GM18907 (cell line): ENCODE results near the gene ACACB.

ENCODE experiments used
- ATAC-seq: cut with Tn5 transposase; IDR thresholded peaks from one replicate; pipeline ENCODE4 v1.9.1; 2021; ENCODE audit warnings: mild to moderate bottlenecking, moderate library complexity; ENCODE audit not compliant: unreplicated experiment

ACACB gene

GRCh38 chr12:109209082-109209481 lies 92.7 kb downstream of the ACACB start:
- ATAC-seq, result no peak

DNA sequence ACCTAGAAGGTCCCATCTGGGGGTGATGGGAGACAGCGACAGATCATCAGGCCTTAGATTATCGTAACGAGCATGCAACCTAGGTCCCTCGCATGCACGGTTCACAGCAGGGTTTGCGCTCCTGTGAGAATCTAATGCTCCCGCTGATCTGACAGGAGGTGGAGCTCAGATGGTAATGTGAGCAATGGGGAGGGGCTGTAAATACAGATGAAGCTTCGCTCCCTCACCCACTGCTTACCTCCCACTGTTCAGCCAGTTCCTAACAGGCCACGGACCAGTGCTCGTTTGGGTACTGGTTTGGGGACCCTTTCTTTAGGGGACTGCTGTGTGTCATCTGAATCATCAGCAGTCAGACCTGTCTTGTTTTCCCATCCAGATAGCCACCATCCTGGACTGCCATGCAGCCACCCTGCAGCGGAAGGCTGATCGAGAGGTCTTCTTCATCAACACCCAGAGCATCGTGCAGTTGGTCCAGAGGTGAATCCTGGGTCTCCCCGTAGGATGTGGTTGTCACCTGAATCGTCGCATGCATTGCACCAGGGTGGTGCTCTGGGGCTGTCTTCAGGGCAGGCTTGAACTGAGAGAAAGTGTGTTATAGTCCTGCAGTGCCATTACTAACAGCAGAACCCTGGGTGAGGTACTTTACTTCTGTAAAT lies 96.2 kb downstream of the ACACB start:
- ATAC-seq, result no peak

GRCh38 chr12:109214131-109214530 lies 97.7 kb downstream of the ACACB start:
- ATAC-seq, result no peak

GRCh38 chr12:109218996-109219395 lies 102.6 kb downstream of the ACACB start:
- ATAC-seq, result no peak

DNA sequence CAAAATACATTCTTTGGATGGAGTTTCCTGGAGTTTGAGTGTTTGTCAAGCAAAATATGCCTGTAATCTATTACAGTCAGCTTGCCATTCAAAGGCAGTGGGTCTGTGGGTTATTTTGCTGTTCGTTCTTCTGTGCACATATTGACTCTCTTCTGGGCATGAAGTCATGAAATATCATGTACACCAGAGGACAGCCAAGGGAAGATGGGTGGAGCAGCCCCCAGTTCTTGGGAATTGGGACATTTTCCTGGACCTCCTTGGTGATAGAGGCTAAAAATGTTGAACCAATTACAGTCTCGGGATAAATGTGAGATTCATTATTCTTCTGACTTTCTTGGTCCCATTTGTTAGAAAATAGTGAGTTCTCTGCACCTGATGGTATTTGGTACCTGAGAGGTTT lies 103.6 kb downstream of the ACACB start:
- no peak for ATAC-seq

DNA sequence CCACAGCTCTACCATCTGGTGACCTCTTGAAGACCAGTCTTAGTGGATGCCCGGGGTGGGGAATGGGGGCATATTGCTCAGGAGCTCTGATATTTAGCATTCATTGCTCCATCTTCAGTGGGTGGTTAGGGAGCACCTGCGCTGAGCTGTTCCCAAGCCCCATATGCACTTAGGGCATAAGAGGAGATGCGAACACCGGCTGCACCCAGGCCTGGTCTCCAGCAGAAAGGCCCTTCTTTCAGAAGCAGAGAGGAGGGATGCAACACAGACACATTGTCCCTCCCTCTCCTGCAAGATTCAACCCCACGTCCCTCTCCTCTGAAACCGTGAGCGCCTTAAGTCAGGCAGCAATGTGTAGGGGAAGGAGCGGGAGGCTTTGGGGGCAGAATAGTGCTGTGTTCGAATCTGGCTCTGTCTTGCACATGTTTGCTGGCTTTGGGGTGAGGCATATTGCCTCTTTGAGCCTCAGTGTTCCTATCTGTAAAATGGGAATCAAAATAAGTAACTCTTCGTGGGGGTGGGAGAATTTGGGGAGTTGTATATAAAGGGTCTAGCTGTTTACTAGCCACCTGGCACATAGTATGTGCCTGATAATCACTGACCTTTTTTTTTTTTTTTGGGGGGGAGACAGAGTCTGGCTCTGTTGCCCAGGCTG lies 105.0 kb downstream of the ACACB start:
- no peak for ATAC-seq

DNA sequence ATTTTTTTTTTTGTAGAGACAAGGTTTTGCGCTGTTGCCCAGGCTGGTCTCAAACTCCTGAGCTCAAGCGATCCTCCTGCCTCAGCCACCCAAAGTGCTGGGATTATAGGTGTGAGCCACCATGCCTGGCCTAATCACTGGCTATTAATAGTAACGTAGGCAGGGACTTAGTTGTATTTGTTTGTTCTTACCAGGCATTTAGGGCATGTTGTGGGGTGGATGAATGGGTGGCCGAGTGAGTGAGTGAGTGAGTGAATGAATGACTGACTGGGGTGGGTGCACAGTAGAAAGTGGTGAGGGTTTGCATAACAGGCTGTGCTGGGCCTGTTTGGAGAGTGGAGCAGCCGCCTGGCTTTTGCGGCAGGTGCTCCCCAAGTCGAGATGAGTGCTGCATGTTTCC lies 105.7 kb downstream of the ACACB start:
- no peak for ATAC-seq

- ATAC-seq, result no peak
These were observed 106.1 kb downstream of the ACACB start for GRCh38 chr12:109222496-109222895.

DNA sequence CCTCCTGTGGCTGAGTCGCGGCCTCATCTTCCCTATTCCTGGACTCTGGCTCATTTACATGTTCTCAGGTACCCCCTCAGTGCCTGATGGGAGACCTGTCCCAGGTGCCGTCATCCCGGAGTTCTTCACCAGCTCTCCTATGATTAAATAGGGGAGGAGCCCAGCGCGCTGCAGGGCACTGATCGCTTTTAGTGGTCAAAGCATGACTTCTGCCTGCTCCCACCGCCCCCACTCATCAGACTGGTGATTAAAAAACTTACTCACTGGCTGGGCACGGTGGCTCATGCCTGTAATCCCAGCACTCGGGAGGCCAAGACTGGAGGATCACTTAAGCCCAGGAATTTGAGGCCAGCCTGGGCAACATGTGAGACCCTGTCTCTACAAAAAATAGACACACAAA lies 106.8 kb downstream of the ACACB start:
- no peak for ATAC-seq

- ATAC-seq, result no peak
These were observed 107.5 kb downstream of the ACACB start for GRCh38 chr12:109223868-109224267.

DNA sequence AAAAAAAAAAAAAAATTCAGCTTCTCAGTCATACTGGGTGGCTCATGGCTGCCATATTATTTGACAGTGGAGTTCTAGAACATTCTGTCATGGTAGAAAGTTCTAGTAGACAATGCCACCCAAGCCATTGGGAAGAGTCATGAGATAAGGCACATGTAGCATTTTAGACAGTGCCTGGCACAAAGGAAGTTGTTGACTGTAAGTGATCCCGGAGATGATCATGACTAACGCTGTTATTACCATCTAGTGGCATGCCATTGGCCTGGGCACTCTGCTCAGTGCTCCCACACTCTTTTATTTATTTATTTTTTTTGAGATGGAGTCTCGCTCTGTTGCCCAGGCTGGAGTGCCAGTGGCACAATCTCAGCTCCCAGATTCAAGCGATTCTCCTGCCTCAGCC lies 112.3 kb downstream of the ACACB start:
- ATAC-seq, result no peak

GRCh38 chr12:109230193-109230592 lies 113.8 kb downstream of the ACACB start:
- no peak for ATAC-seq

GRCh38 chr12:109232731-109233130 lies 116.3 kb downstream of the ACACB start:
- no peak for ATAC-seq

- ATAC-seq, result no peak
These were observed 117.6 kb downstream of the ACACB start for GRCh38 chr12:109234012-109234411.

GRCh38 chr12:109236257-109236656 lies 119.9 kb downstream of the ACACB start:
- no peak for ATAC-seq

DNA sequence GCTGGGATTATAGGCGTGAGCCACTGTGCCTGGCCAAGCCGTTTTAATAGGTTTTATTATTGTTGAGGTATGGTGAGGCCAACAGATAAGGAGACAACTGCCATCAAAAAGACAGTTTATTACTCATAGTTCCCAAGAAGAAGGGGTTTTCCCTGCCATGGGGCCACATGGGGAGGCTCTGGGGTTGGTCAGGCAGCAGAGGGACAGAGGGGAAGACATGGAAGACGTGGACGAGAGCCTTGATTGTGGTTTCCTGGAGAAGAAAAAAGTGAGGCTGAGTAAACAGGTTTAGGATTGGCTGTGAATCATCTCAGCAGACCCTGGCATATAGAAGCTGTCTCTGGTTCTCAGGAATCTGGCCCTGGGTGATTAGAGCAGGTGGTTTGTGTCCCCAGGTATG lies 122.8 kb downstream of the ACACB start:
- ATAC-seq, result no peak

GRCh38 chr12:109239691-109240090 lies 123.3 kb downstream of the ACACB start:
- no peak for ATAC-seq

- no peak for ATAC-seq
These were observed 124.0 kb downstream of the ACACB start for GRCh38 chr12:109240365-109240764.

- ATAC-seq, result no peak
These were observed 125.5 kb downstream of the ACACB start for GRCh38 chr12:109241936-109242335.

DNA sequence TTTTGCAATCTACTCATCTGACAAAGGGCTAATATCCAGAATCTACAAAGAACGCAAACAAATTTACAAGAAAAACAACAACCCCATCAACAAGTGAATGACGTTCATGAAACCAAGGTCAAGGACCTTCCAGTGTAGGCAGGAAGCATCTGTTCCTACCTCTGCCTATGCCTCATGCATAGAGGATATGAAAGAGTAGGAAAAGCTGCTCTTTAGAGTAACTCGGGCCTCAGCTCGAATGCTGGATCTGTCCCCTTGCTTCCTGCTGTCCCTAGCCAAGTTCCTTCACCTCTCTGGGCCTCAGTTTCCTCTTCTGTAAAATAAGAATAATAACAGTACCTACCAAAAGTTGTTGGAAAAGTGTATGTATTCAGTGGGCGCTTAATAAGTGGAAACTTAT lies 127.7 kb downstream of the ACACB start:
- no peak for ATAC-seq

- ATAC-seq, result no peak
These were observed 129.8 kb downstream of the ACACB start for GRCh38 chr12:109246221-109246620.

- ATAC-seq, result no peak
These were observed 131.7 kb downstream of the ACACB start for GRCh38 chr12:109247831-109248654.
